Stimulated activated CD4-positive, alpha-beta T cell treated with anti-CD3 and anti-CD28 coated beads, Interleukin-2, amount 100 ng/mL, for 4 hours (primary cell): ENCODE measurements around the gene NNMT.

Experiments used
- DNase-seq: peaks from one replicate; pipeline ENCODE4 v3.0.0-alpha.2; 2020; ENCODE audit warnings: low read depth

Gene NNMT

GRCh38 chr11:114263513-114264170, 32.6 kb upstream of the NNMT start:
- no peak for DNase-seq

- DNase-seq = no peak
These were observed 31.8 kb upstream of the NNMT start for GRCh38 chr11:114264381-114264780.

- DNase-seq = no peak
These were observed 30.9 kb upstream of the NNMT start for GRCh38 chr11:114265122-114265878.

GRCh38 chr11:114269498-114269897, 26.7 kb upstream of the NNMT start:
- DNase-seq = no peak

- no peak for DNase-seq
These were observed 25.5 kb upstream of the NNMT start for GRCh38 chr11:114270531-114271270.

GRCh38 chr11:114271316-114271715, 24.9 kb upstream of the NNMT start:
- DNase-seq = no peak

- DNase-seq = no peak
These were observed 23.9 kb upstream of the NNMT start for GRCh38 chr11:114272311-114272710.

- no peak for DNase-seq
These were observed 23.1 kb upstream of the NNMT start for GRCh38 chr11:114273071-114273470.

- DNase-seq = no peak
These were observed 22.1 kb upstream of the NNMT start for GRCh38 chr11:114273890-114274635.

- DNase-seq = no peak
These were observed 21.6 kb upstream of the NNMT start for GRCh38 chr11:114274637-114275036.

- DNase-seq = no peak
These were observed 20.9 kb upstream of the NNMT start for GRCh38 chr11:114275280-114275679.

GRCh38 chr11:114276077-114276476, 20.1 kb upstream of the NNMT start:
- no peak for DNase-seq

GRCh38 chr11:114277637-114278341, 18.4 kb upstream of the NNMT start:
- DNase-seq = no peak

- no peak for DNase-seq
These were observed 17.7 kb upstream of the NNMT start for GRCh38 chr11:114278342-114279065.

GRCh38 chr11:114279792-114280546, 16.2 kb upstream of the NNMT start:
- no peak for DNase-seq

- DNase-seq = no peak
These were observed 15.5 kb upstream of the NNMT start for GRCh38 chr11:114280696-114281095.

- no peak for DNase-seq
These were observed 14.7 kb upstream of the NNMT start for GRCh38 chr11:114281388-114281956.

GRCh38 chr11:114282488-114282887, 13.7 kb upstream of the NNMT start:
- no peak for DNase-seq

- no peak for DNase-seq
These were observed 12.8 kb upstream of the NNMT start for GRCh38 chr11:114283422-114283821.

- no peak for DNase-seq
These were observed 12.2 kb upstream of the NNMT start for GRCh38 chr11:114284021-114284420.
